Stimulated activated memory B cell treated with anti-CD40 and anti-IgM and Interleukin-4, amounts not matched to agents 10 μg/mL and 1 μg/mL and 100 μg/mL, for 72 hours (primary cell): ENCODE measurements around the gene ATP6V0B.

Source experiments
- ATAC-seq: fragments of 150-1000 bp; cut with Tn5 transposase; 2 replicates; pipeline ENCODE4 v1.10.0; 2021
- H3K27ac Mint-ChIP-seq: one replicate; pipeline ENCODE4 v1.8.0; 2022; ENCODE audit warnings: mild to moderate bottlenecking, mixed read lengths
- H3K27me3 Mint-ChIP-seq: one replicate; pipeline ENCODE4 v1.8.0; 2022; ENCODE audit warnings: mixed read lengths
- H3K36me3 Mint-ChIP-seq: one replicate; pipeline ENCODE4 v1.8.0; 2022; ENCODE audit warnings: mixed read lengths
- H3K4me1 Mint-ChIP-seq: one replicate; pipeline ENCODE4 v1.8.0; 2022; ENCODE audit warnings: mixed read lengths
- H3K4me3 Mint-ChIP-seq: one replicate; pipeline ENCODE4 v1.8.0; 2022; ENCODE audit warnings: mild to moderate bottlenecking, moderate library complexity, mixed read lengths
- H3K9me3 Mint-ChIP-seq: one replicate; pipeline ENCODE4 v1.8.0; 2022; ENCODE audit warnings: mixed read lengths

ATP6V0B gene

GRCh38 chr1:43983253-43983899 is 8.6 kb downstream of the ATP6V0B start:
- Mint-ChIP-seq H3K4me1 (peaks cover 17% of the 10 kb centered on the region), H3K4me3 (no peak overlapping the region), H3K27ac (no peak overlapping the region), H3K27me3 (no peaks in the 10 kb centered on the region), H3K36me3 (peaks cover 26% of the 10 kb centered on the region), H3K9me3 (no peaks in the 10 kb centered on the region)
- no peak for ATAC-seq

DNA sequence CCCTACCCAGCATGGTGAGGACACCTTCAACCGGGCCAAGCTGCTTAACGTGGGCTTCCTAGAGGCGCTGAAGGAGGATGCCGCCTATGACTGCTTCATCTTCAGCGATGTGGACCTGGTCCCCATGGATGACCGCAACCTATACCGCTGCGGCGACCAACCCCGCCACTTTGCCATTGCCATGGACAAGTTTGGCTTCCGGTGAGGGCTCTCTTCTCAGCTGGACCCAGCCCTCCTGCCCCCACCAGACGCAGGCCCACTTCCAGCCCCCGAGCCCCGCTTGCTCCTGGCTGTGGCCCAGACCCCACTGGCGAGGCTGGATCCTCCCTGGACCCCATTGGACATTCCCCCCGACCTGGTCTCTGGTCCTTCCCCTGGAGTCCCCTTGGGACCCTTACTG is 10.1 kb downstream of the ATP6V0B start:
- H3K4me3 Mint-ChIP-seq: no peak overlapping the region
- H3K36me3 Mint-ChIP-seq: peaks cover 26% of the 10 kb centered on the region
- H3K27ac Mint-ChIP-seq: no peak overlapping the region
- no peak for ATAC-seq
- no peaks in the 10 kb centered on the region for H3K27me3 Mint-ChIP-seq
- no peaks in the 10 kb centered on the region for H3K9me3 Mint-ChIP-seq
- H3K4me1 Mint-ChIP-seq: peaks cover 10% of the 10 kb centered on the region

GRCh38 chr1:43985984-43986595 is 11.3 kb downstream of the ATP6V0B start:
- Mint-ChIP-seq H3K4me3 (no peak overlapping the region), H3K9me3 (no peaks in the 10 kb centered on the region), H3K27me3 (no peaks in the 10 kb centered on the region), H3K36me3 (peaks cover 26% of the 10 kb centered on the region), H3K27ac (no peak overlapping the region), H3K4me1 (peaks cover 3% of the 10 kb centered on the region)
- no peak for ATAC-seq

GRCh38 chr1:43986712-43987111 is 12.0 kb downstream of the ATP6V0B start:
- peaks cover 26% of the 10 kb centered on the region for H3K36me3 Mint-ChIP-seq
- H3K4me1 Mint-ChIP-seq: peaks cover 10% of the 10 kb centered on the region
- H3K27ac Mint-ChIP-seq: no peak overlapping the region
- ATAC-seq: no peak
- no peak overlapping the region for H3K4me3 Mint-ChIP-seq
- no peaks in the 10 kb centered on the region for H3K27me3 Mint-ChIP-seq
- H3K9me3 Mint-ChIP-seq: no peaks in the 10 kb centered on the region

GRCh38 chr1:43987159-43987902 is 12.6 kb downstream of the ATP6V0B start:
- peaks cover 25% of the 10 kb centered on the region for H3K36me3 Mint-ChIP-seq
- no peaks in the 10 kb centered on the region for H3K27me3 Mint-ChIP-seq
- H3K27ac Mint-ChIP-seq: no peak overlapping the region
- no peaks in the 10 kb centered on the region for H3K9me3 Mint-ChIP-seq
- no peak overlapping the region for H3K4me3 Mint-ChIP-seq
- H3K4me1 Mint-ChIP-seq: peaks cover 16% of the 10 kb centered on the region
- no peak for ATAC-seq

DNA sequence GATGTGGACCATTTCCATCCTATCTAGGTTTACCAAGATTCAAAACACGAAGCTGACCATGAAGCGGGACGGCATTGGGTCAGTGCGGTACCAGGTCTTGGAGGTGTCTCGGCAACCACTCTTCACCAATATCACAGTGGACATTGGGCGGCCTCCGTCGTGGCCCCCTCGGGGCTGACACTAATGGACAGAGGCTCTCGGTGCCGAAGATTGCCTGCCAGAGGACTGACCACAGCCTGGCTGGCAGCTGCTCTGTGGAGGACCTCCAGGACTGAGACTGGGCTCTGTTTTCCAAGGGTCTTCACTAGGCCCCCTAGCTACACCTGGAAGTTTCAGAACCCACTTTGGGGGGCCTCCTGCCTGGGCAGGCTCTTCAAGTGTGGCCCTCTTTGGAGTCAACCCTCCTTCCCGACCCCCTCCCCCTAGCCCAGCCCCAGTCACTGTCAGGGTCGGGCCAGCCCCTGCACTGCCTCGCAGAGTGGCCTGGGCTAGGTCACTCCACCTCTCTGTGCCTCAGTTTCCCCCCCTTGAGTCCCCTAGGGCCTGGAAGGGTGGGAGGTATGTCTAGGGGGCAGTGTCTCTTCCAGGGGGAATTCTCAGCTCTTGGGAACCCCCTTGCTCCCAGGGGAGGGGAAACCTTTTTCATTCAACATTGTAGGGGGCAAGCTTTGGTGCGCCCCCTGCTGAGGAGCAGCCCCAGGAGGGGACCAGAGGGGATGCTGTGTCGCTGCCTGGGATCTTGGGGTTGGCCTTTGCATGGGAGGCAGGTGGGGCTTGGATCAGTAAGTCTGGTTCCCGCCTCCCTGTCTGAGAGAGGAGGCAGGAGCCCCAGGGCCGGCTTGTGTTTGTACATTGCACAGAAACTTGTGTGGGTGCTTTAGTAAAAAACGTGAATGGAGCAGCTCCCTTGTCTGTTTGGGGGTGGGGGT is 15.8 kb downstream of the ATP6V0B start:
- Mint-ChIP-seq H3K27ac (peak overlapping the region; percentile 73), H3K27me3 (no peaks in the 10 kb centered on the region), H3K9me3 (no peaks in the 10 kb centered on the region), H3K36me3 (peaks cover 4% of the 10 kb centered on the region), H3K4me1 (peaks cover 41% of the 10 kb centered on the region), H3K4me3 (peak overlapping the region; percentile 97)
- no peak for ATAC-seq

- peak overlapping the region; percentile 73 for H3K27ac Mint-ChIP-seq
- H3K4me1 Mint-ChIP-seq: peaks cover 41% of the 10 kb centered on the region
- H3K27me3 Mint-ChIP-seq: no peaks in the 10 kb centered on the region
- peak overlapping the region; percentile 97 for H3K4me3 Mint-ChIP-seq
- H3K36me3 Mint-ChIP-seq: no peaks in the 10 kb centered on the region
- no peak for ATAC-seq
- H3K9me3 Mint-ChIP-seq: no peaks in the 10 kb centered on the region
Measured at GRCh38 chr1:43991200-43991475, 16.4 kb downstream of the ATP6V0B start.

- Mint-ChIP-seq H3K4me1 (peaks cover 41% of the 10 kb centered on the region), H3K36me3 (no peaks in the 10 kb centered on the region), H3K27me3 (no peaks in the 10 kb centered on the region), H3K27ac (peak within 1 kb of the TSS; percentile 73), H3K4me3 (peak within 1 kb of the TSS; percentile 97), H3K9me3 (no peaks in the 10 kb centered on the region)
- peak; percentile 90 for ATAC-seq
Measured at GRCh38 chr1:43991476-43992231, 16.9 kb downstream of the ATP6V0B start, which contains the start of gene CCDC24. TSS of gene CCDC24 (plus strand) at chr1:43991599. CDS start at chr1:43991879, 280 bp downstream.

DNA sequence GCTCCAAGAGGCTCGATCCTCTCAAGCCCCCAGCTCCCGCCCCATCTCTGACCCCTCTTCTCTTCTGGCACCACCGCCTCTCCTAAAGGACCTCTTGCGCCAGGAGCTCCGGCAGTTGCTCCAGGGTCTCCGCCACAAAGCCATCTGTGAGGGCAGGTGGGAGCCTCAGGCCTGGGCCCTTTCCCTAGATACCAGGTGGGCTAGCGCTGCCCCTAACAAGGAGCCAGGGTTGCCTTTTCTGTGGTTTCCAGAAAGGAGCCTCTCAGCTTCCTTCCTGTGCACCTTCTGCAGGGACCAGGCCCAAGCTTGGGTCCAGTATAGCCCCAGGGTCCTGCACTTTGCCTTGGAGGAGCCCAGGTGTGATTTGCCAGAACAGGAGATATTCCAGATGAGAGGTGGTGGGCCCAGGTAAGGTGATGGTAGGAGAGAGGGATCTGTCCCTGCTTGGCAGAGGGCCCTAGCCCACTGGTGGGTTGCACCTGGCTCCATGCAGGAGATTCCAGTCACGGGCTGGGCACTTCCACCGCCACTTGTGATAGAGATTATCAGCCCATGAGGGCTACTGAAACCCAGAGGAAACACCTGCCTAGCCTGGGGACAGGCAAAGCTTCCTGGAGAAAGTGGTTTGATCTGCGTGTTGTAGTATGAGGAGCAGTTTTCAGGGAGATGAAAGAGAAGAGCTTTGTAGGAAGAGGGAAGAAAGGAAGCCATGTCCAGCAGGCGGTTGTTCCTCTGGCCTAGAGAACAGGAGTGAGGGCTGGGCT is 17.7 kb downstream of the ATP6V0B start:
- no peaks in the 10 kb centered on the region for H3K9me3 Mint-ChIP-seq
- ATAC-seq: no peak
- H3K4me3 Mint-ChIP-seq: peak overlapping the region; percentile 97
- H3K27me3 Mint-ChIP-seq: no peaks in the 10 kb centered on the region
- H3K4me1 Mint-ChIP-seq: peaks cover 41% of the 10 kb centered on the region
- H3K27ac Mint-ChIP-seq: peak overlapping the region; percentile 73
- no peaks in the 10 kb centered on the region for H3K36me3 Mint-ChIP-seq

- no peak for ATAC-seq
- Mint-ChIP-seq H3K36me3 (no peaks in the 10 kb centered on the region), H3K27ac (peak overlapping the region; percentile 73), H3K4me3 (no peak overlapping the region), H3K9me3 (no peaks in the 10 kb centered on the region), H3K27me3 (no peaks in the 10 kb centered on the region), H3K4me1 (peaks cover 41% of the 10 kb centered on the region)
Measured at GRCh38 chr1:43993206-43993914, 18.6 kb downstream of the ATP6V0B start.

DNA sequence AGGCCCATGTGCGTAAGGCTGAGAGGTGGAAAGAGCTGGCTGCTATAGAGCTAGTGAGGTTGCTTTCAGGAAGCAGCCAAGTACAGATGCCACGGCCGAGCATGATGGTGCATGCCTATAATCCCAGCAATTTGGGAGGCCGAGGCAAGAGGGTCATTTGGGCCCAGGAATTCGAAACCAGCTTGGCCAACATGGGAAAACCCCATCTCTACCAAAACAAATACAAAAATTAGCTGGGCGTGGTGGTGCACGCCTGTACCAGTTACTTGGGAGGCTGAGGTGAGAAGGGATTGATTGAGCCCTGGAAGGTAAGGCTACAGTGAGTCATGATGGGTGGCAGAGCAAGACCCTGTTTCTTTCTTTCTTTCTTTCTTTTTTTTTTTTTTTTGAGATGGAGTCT is 19.3 kb downstream of the ATP6V0B start:
- H3K4me3 Mint-ChIP-seq: no peak overlapping the region
- no peak for ATAC-seq
- no peaks in the 10 kb centered on the region for H3K9me3 Mint-ChIP-seq
- peak overlapping the region; percentile 8 for H3K27ac Mint-ChIP-seq
- H3K4me1 Mint-ChIP-seq: peaks cover 41% of the 10 kb centered on the region
- H3K36me3 Mint-ChIP-seq: no peaks in the 10 kb centered on the region
- H3K27me3 Mint-ChIP-seq: no peaks in the 10 kb centered on the region

DNA sequence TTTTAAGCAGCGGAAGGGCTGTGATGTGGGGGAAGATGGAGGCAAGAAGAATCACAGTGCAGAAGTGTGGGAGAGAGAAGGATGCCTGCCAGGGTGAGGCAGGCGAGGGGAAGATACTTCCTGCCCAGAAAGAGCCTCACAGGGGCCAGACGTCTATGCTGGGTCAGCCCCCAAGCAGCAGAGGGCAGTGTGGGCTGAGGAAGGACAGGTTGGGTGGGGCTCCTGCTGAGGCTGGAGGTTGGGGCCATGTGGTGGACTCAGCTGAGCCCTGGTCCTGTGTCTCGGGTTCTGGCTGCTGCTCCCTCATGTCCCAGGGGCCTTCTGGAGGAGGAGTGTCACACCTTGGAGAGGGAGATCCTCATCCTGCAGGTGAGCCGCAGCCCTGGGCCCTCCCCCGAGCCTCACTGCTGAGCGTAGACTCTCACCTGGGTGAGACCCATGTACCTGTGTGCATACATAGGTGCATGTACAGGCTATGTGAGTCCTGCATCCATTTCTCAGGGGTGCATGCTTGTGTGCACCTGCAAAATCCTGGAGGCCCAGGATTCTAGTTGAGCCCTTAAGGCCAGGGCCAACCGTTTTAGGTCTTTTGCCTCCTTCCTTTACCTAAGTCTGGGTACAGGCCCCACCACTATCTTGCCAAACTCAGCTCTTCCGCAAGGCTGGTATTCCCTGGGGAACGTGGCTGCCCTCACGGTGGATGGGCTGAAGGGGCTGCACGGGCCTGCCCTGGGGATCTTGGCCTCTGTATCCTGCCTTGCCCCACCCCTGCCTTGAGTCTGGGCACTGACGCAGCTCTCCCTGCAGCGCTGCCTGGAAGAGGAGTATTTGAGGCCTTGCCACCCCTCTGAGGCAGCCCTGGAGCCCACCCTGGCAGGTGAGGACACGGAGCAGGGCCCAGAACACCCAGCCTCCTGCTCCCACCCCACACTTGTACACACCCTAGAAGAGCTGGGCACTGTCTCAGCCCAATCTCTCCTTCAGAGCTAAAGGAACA is 20.3 kb downstream of the ATP6V0B start:
- Mint-ChIP-seq H3K27me3 (no peaks in the 10 kb centered on the region), H3K9me3 (no peaks in the 10 kb centered on the region), H3K36me3 (no peaks in the 10 kb centered on the region), H3K27ac (no peak overlapping the region), H3K4me1 (peaks cover 41% of the 10 kb centered on the region), H3K4me3 (no peak overlapping the region)
- ATAC-seq: no peak
